HS-5 (cell line): ENCODE data around the gene PANX2.
"Not testable (repeated sequence)": the region's sequence is repeated elsewhere in the genome, so short reads cannot be mapped to it uniquely, and the experiment has no call there.

Source experiments
- DNase-seq: peaks from one replicate; pipeline ENCODE4 v3.0.0-alpha.2; 2012; ENCODE audit warnings: low read depth

Gene PANX2

GRCh38 chr22:50148166-50148500 is 22.4 kb upstream of the PANX2 start:
- DNase-seq: no peak

- DNase-seq: peak; percentile 2
These were observed 21.4 kb upstream of the PANX2 start for GRCh38 chr22:50148991-50149721.

GRCh38 chr22:50150161-50151129 is 20.1 kb upstream of the PANX2 start:
- no peak for DNase-seq

GRCh38 chr22:50151571-50152537 is 18.7 kb upstream of the PANX2 start:
- DNase-seq: no peak

GRCh38 chr22:50153056-50153755 is 17.3 kb upstream of the PANX2 start:
- no peak for DNase-seq

- DNase-seq: no peak
These were observed 16.8 kb upstream of the PANX2 start for GRCh38 chr22:50153756-50154140.

- no peak for DNase-seq
These were observed 12.7 kb upstream of the PANX2 start for GRCh38 chr22:50157709-50158375.

- no peak for DNase-seq
These were observed 9.6 kb upstream of the PANX2 start for GRCh38 chr22:50160947-50161346.

GRCh38 chr22:50161508-50162390 is 8.8 kb upstream of the PANX2 start:
- DNase-seq: no peak

GRCh38 chr22:50162391-50162956 is 8.1 kb upstream of the PANX2 start:
- DNase-seq: no peak

GRCh38 chr22:50165436-50166123 is 5.0 kb upstream of the PANX2 start:
- DNase-seq: no peak

GRCh38 chr22:50167689-50168489 is 2.6 kb upstream of the PANX2 start:
- no peak for DNase-seq

GRCh38 chr22:50168490-50169180 is 1.9 kb upstream of the PANX2 start:
- not testable (repeated sequence) for DNase-seq

GRCh38 chr22:50169181-50169759 is 1.3 kb upstream of the PANX2 start:
- no peak for DNase-seq

GRCh38 chr22:50169774-50170341 is 673 bp upstream of the PANX2 start:
- no peak for DNase-seq

- DNase-seq: no peak
These were observed 911 bp downstream of the PANX2 start for GRCh38 chr22:50171319-50171964.
